WTC11 (cell line): ENCODE results near the gene JUP. TPM values are rescaled to one million over a fixed set of nuclear protein-coding genes. Genes with fewer than 3 reads are reported as not detected.

Source experiments
- ATAC-seq: fragments of 200-7000 bp; cut with Tn5 transposase; 2 replicates; pipeline ENCODE4 v1.10.0; 2021; ENCODE audit warnings: mild to moderate bottlenecking, moderate library complexity
- Bru-seq: library from RNA; stranded (reverse); fragments of 400-500 nt; gene quantifications from one replicate; lab custom pipeline; 2021; lab: Mats Ljungman, UMichigan
- CTCF ChIA-PET: fragments of 300-600 bp; sonication (Branson Sonifier 250); formaldehyde crosslinking; loops from one replicate; lab custom pipeline; 2021; ENCODE audit warnings: antibody characterized with exemption; lab: Charles Lee
- POLR2A ChIA-PET: fragments of 350-600 bp; sonication (Branson Sonifier 250); formaldehyde crosslinking; loops from one replicate; lab custom pipeline; 2021; ENCODE audit warnings: antibody characterized with exemption; lab: Charles Lee
- DNase-seq: peaks from one replicate; pipeline ENCODE4 v3.0.0; 2021; ENCODE audit warnings: low spot score
- H3K27ac Mint-ChIP-seq: 2 replicates; pipeline ENCODE4 v1.8.0; 2021; ENCODE audit warnings: mixed read lengths
- H3K27me3 Mint-ChIP-seq: 2 replicates; pipeline ENCODE4 v1.8.0; 2021; ENCODE audit warnings: low read depth, mild to moderate bottlenecking, moderate library complexity, mixed read lengths
- H3K36me3 Mint-ChIP-seq: 2 replicates; pipeline ENCODE4 v1.8.0; 2021; ENCODE audit warnings: mixed read lengths
- H3K4me1 Mint-ChIP-seq: 2 replicates; pipeline ENCODE4 v1.8.0; 2022; ENCODE audit warnings: mixed read lengths
- H3K4me3 Mint-ChIP-seq: 2 replicates; pipeline ENCODE4 v1.8.0; 2021; ENCODE audit warnings: mild to moderate bottlenecking, moderate library complexity, mixed read lengths
- H3K9me3 Mint-ChIP-seq: 2 replicates; pipeline ENCODE4 v1.8.0; 2021; ENCODE audit warnings: mixed read lengths
- JUN ChIP-seq: sonication (generic); formaldehyde crosslinking; IDR thresholded peaks from 2 replicates; pipeline ENCODE4 v1.8.0; 2023; ENCODE audit warnings: mild to moderate bottlenecking, missing genetic modification reagents
- NFATC4 ChIP-seq: fragments of 250-450 bp; sonication (Bioruptor Pico); IDR thresholded peaks from 2 replicates; pipeline ENCODE4 v1.9.0; 2021; ENCODE audit warnings: mild to moderate bottlenecking
- NFYB ChIP-seq: sonication (generic); formaldehyde crosslinking; conservative IDR thresholded peaks from 2 replicates; pipeline ENCODE4 v1.8.0; 2022; ENCODE audit warnings: low read depth, missing genetic modification reagents
- OVOL2 ChIP-seq: fragments of 250-450 bp; sonication (Bioruptor Pico); IDR thresholded peaks from 2 replicates; pipeline ENCODE4 v1.9.0; 2021; ENCODE audit warnings: mild to moderate bottlenecking, borderline replicate concordance
- RORB ChIP-seq: fragments of 250-450 bp; sonication (Bioruptor Pico); IDR thresholded peaks from 2 replicates; pipeline ENCODE4 v1.9.0; 2021; ENCODE audit warnings: mild to moderate bottlenecking
- ZNF121 ChIP-seq: sonication (generic); formaldehyde crosslinking; IDR thresholded peaks from 2 replicates; pipeline ENCODE4 v1.8.0; 2023; ENCODE audit warnings: missing genetic modification reagents
- ZNF317 ChIP-seq: sonication (generic); formaldehyde crosslinking; IDR thresholded peaks from 2 replicates; pipeline ENCODE4 v1.8.1; 2023; ENCODE audit warnings: low read depth, mild to moderate bottlenecking, moderate library complexity, missing genetic modification reagents, borderline replicate concordance
- ZNF671 ChIP-seq: fragments of 250-450 bp; sonication (Bioruptor Pico); IDR thresholded peaks from 2 replicates; pipeline ENCODE4 v1.8.0; 2021; ENCODE audit warnings: mild to moderate bottlenecking
- long read RNA-seq, 3 experiments: library from RNA in 1 of 3; library from capped mRNA in 1 of 3; library from polyadenylated mRNA in 1 of 3; unstranded in 2 of 3; stranded (forward) in 1 of 3; transcript quantifications; one replicate each; pipeline ENCODE4 v2.0.0, GENCODE V29; 2021
- total RNA-seq: library from RNA; stranded (reverse); gene quantifications from 3 replicates; pipeline ENCODE4 v1.2.3, GENCODE V29; 2021
- TF ChIP-seq, protein P1 (sequence below): fragments of 250-450 bp; sonication (Bioruptor Pico); IDR thresholded peaks from 2 replicates; pipeline ENCODE4 v1.9.0; 2021; ENCODE audit warnings: moderate library complexity, mild to moderate bottlenecking, inconsistent platforms, borderline replicate concordance
- TF ChIP-seq, protein P2 (sequence below): fragments of 250-450 bp; sonication (Bioruptor Pico); IDR thresholded peaks from 2 replicates; pipeline ENCODE4 v1.9.0; 2021; ENCODE audit warnings: mild to moderate bottlenecking
- TF ChIP-seq, protein P3 (sequence below): sonication (generic); formaldehyde crosslinking; IDR thresholded peaks from 2 replicates; pipeline ENCODE4 v1.8.1; 2023; ENCODE audit warnings: mild to moderate bottlenecking, missing genetic modification reagents, borderline replicate concordance
- TF ChIP-seq, protein P4 (sequence below): sonication (generic); formaldehyde crosslinking; IDR thresholded peaks from 2 replicates; pipeline ENCODE4 v1.8.1; 2023; ENCODE audit warnings: mild to moderate bottlenecking, missing genetic modification reagents, moderate library complexity
- TF ChIP-seq, protein P5 (sequence below): sonication (generic); formaldehyde crosslinking; IDR thresholded peaks from 2 replicates; pipeline ENCODE4 v1.8.1; 2022; ENCODE audit warnings: mild to moderate bottlenecking, missing genetic modification reagents, moderate library complexity, borderline replicate concordance
- TF ChIP-seq, protein P6 (sequence below): sonication (generic); formaldehyde crosslinking; IDR thresholded peaks from 2 replicates; pipeline ENCODE4 v1.8.0; 2022; ENCODE audit warnings: missing genetic modification reagents
- TF ChIP-seq, protein P7 (sequence below): sonication (generic); formaldehyde crosslinking; IDR thresholded peaks from 2 replicates; pipeline ENCODE4 v1.8.0; 2023; ENCODE audit warnings: missing genetic modification reagents, mild to moderate bottlenecking, borderline replicate concordance

The JUP gene
- total RNA-seq (93.5 to 103 TPM (median 100 TPM) in 3 replicates), Bru-seq, nascent RNA (percentile 65 among the genes with signal in this experiment)
- long read RNA-seq, experiment 1, transcript JUP-203 (14 exons, 3,497 nt) = minor isoform, 74 of 404 reads
- long read RNA-seq, experiment 1, transcript JUP-201 (15 exons, 3,200 nt) = major isoform, 83 of 404 reads
- long read RNA-seq, experiment 1, transcript JUP-202 (15 exons, 3,298 nt) = minor isoform, 6 of 404 reads
- long read RNA-seq, experiment 1, partial matches to known transcripts = 114 of 404 reads
- long read RNA-seq, experiment 1, other reads (novel, unspliced or antisense) = 127 of 404 reads
- long read RNA-seq, experiment 2, transcript JUP-203 (14 exons, 3,497 nt) = minor isoform, 15 of 132 reads
- long read RNA-seq, experiment 2, transcript JUP-201 (15 exons, 3,200 nt) = major isoform, 17 of 132 reads
- long read RNA-seq, experiment 2, partial matches to known transcripts = 58 of 132 reads
- long read RNA-seq, experiment 2, other reads (novel, unspliced or antisense) = 42 of 132 reads
- long read RNA-seq, experiment 3, partial matches to known transcripts = 3 of 7 reads
- long read RNA-seq, experiment 3, other reads (novel, unspliced or antisense) = 2 of 7 reads

DNA sequence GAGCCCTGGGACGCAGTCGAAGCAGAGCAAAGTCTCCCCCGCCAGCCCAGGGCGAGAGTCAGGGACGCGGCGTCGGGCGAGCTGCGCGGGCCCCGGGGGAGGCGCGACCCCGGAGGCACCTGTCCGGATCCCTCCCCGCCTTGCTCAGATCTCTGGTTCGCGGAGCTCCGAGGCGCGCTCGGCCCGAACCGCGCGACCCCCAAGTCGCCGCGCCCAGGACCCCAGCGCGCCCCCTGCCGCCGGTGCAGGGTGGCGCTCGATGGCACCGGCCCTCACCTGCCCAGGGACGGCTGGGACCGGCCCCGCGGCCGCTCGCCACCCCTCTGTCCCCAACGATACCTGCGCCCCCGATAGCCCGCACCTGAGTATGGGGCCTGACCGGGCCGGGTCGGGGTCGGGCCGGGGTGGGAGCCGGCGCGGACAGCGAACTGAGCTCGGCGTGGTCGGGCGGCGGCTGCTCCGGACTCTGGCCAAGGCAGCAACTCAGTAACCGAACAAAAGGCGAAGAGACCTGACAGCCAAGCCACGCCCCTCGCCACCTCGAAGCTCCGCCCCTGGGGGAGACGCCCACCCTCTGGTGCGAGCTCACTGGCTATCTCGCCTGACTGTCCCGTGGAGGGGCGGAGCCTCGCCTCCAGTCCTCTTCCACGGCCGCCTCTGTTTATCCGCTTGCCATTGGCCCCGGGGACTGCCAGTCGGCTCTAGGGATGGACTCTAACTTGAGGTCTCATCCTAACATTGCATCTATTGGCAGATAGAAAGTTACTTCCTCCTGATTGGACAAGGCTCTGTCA, at the start of gene JUP:
TSS of gene JUP (minus strand) at position 485 of the 794 bp plus-strand sequence. CDS start 14,857 bp downstream, outside the sequence.
- H3K36me3 Mint-ChIP-seq = no peaks in the 10 kb centered on the region; the same call in 1 of the 2 replicates
- H3K9me3 Mint-ChIP-seq = no peaks in the 10 kb centered on the region
- peak; percentile 100 for DNase-seq
- H3K27ac Mint-ChIP-seq = peak within 1 kb of the TSS; percentile 92
- H3K27me3 Mint-ChIP-seq = no peaks in the 10 kb centered on the region; the same call in 1 of the 2 replicates
- ATAC-seq = peak; percentile 93
- POLR2A ChIA-PET = interaction anchor here (0.6 to 4.1 kb wide), 24 partner anchors 9 to 637 kb away, joined by 3 to 142 read pairs (median 7); partner anchors contain the start of genes CAVIN1, DNAJC7, EIF1 and FKBP10
- peak within 1 kb of the TSS; percentile 88 for H3K4me3 Mint-ChIP-seq
- CTCF ChIA-PET = interaction anchor here (0.6 to 7.2 kb wide), 55 partner anchors 11 to 748 kb away, joined by 3 to 252 read pairs (median 6); partner anchors contain the start of genes ACLY, CNP, EIF1 and FKBP10
- H3K4me1 Mint-ChIP-seq = peaks cover 42% of the 10 kb centered on the region
- peak; percentile 80; the same call in 1 of the 2 replicates for TF ChIP-seq ZNF671
- TF ChIP-seq ZNF121 (CRISPR knock-in tag) = peak; percentile 98
- TF ChIP-seq, protein P1, sequence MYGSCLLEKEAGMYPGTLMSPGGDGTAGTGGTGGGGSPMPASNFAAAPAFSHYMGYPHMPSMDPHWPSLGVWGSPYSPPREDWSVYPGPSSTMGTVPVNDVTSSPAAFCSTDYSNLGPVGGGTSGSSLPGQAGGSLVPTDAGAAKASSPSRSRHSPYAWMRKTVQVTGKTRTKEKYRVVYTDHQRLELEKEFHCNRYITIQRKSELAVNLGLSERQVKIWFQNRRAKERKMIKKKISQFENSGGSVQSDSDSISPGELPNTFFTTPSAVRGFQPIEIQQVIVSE (CRISPR knock-in tag) = no peak
- TF ChIP-seq, protein P2, sequence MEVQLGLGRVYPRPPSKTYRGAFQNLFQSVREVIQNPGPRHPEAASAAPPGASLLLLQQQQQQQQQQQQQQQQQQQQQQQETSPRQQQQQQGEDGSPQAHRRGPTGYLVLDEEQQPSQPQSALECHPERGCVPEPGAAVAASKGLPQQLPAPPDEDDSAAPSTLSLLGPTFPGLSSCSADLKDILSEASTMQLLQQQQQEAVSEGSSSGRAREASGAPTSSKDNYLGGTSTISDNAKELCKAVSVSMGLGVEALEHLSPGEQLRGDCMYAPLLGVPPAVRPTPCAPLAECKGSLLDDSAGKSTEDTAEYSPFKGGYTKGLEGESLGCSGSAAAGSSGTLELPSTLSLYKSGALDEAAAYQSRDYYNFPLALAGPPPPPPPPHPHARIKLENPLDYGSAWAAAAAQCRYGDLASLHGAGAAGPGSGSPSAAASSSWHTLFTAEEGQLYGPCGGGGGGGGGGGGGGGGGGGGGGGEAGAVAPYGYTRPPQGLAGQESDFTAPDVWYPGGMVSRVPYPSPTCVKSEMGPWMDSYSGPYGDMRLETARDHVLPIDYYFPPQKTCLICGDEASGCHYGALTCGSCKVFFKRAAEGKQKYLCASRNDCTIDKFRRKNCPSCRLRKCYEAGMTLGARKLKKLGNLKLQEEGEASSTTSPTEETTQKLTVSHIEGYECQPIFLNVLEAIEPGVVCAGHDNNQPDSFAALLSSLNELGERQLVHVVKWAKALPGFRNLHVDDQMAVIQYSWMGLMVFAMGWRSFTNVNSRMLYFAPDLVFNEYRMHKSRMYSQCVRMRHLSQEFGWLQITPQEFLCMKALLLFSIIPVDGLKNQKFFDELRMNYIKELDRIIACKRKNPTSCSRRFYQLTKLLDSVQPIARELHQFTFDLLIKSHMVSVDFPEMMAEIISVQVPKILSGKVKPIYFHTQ (CRISPR knock-in tag) = peak; percentile 87; the same call in 1 of the 2 replicates
- TF ChIP-seq OVOL2 (CRISPR knock-in tag) = no peak
- no peak for TF ChIP-seq JUN (CRISPR knock-in tag)
- TF ChIP-seq NFYB (CRISPR knock-in tag) = peak; percentile 92
- TF ChIP-seq, protein P3, sequence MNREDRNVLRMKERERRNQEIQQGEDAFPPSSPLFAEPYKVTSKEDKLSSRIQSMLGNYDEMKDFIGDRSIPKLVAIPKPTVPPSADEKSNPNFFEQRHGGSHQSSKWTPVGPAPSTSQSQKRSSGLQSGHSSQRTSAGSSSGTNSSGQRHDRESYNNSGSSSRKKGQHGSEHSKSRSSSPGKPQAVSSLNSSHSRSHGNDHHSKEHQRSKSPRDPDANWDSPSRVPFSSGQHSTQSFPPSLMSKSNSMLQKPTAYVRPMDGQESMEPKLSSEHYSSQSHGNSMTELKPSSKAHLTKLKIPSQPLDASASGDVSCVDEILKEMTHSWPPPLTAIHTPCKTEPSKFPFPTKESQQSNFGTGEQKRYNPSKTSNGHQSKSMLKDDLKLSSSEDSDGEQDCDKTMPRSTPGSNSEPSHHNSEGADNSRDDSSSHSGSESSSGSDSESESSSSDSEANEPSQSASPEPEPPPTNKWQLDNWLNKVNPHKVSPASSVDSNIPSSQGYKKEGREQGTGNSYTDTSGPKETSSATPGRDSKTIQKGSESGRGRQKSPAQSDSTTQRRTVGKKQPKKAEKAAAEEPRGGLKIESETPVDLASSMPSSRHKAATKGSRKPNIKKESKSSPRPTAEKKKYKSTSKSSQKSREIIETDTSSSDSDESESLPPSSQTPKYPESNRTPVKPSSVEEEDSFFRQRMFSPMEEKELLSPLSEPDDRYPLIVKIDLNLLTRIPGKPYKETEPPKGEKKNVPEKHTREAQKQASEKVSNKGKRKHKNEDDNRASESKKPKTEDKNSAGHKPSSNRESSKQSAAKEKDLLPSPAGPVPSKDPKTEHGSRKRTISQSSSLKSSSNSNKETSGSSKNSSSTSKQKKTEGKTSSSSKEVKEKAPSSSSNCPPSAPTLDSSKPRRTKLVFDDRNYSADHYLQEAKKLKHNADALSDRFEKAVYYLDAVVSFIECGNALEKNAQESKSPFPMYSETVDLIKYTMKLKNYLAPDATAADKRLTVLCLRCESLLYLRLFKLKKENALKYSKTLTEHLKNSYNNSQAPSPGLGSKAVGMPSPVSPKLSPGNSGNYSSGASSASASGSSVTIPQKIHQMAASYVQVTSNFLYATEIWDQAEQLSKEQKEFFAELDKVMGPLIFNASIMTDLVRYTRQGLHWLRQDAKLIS (CRISPR knock-in tag) = no peak
- TF ChIP-seq, protein P4, sequence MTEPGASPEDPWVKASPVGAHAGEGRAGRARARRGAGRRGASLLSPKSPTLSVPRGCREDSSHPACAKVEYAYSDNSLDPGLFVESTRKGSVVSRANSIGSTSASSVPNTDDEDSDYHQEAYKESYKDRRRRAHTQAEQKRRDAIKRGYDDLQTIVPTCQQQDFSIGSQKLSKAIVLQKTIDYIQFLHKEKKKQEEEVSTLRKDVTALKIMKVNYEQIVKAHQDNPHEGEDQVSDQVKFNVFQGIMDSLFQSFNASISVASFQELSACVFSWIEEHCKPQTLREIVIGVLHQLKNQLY (CRISPR knock-in tag) = 0 out of 2 replicates have a peak, but pooled peaks have one; percentile 73
- TF ChIP-seq, protein P5, sequence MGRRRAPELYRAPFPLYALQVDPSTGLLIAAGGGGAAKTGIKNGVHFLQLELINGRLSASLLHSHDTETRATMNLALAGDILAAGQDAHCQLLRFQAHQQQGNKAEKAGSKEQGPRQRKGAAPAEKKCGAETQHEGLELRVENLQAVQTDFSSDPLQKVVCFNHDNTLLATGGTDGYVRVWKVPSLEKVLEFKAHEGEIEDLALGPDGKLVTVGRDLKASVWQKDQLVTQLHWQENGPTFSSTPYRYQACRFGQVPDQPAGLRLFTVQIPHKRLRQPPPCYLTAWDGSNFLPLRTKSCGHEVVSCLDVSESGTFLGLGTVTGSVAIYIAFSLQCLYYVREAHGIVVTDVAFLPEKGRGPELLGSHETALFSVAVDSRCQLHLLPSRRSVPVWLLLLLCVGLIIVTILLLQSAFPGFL = no peak; the same call in 1 of the 2 replicates
- TF ChIP-seq, protein P6, sequence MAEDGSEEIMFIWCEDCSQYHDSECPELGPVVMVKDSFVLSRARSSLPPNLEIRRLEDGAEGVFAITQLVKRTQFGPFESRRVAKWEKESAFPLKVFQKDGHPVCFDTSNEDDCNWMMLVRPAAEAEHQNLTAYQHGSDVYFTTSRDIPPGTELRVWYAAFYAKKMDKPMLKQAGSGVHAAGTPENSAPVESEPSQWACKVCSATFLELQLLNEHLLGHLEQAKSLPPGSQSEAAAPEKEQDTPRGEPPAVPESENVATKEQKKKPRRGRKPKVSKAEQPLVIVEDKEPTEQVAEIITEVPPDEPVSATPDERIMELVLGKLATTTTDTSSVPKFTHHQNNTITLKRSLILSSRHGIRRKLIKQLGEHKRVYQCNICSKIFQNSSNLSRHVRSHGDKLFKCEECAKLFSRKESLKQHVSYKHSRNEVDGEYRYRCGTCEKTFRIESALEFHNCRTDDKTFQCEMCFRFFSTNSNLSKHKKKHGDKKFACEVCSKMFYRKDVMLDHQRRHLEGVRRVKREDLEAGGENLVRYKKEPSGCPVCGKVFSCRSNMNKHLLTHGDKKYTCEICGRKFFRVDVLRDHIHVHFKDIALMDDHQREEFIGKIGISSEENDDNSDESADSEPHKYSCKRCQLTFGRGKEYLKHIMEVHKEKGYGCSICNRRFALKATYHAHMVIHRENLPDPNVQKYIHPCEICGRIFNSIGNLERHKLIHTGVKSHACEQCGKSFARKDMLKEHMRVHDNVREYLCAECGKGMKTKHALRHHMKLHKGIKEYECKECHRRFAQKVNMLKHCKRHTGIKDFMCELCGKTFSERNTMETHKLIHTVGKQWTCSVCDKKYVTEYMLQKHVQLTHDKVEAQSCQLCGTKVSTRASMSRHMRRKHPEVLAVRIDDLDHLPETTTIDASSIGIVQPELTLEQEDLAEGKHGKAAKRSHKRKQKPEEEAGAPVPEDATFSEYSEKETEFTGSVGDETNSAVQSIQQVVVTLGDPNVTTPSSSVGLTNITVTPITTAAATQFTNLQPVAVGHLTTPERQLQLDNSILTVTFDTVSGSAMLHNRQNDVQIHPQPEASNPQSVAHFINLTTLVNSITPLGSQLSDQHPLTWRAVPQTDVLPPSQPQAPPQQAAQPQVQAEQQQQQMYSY = no peak
- no peak for TF ChIP-seq ZNF317
- no peak for TF ChIP-seq NFATC4
- TF ChIP-seq, protein P7, sequence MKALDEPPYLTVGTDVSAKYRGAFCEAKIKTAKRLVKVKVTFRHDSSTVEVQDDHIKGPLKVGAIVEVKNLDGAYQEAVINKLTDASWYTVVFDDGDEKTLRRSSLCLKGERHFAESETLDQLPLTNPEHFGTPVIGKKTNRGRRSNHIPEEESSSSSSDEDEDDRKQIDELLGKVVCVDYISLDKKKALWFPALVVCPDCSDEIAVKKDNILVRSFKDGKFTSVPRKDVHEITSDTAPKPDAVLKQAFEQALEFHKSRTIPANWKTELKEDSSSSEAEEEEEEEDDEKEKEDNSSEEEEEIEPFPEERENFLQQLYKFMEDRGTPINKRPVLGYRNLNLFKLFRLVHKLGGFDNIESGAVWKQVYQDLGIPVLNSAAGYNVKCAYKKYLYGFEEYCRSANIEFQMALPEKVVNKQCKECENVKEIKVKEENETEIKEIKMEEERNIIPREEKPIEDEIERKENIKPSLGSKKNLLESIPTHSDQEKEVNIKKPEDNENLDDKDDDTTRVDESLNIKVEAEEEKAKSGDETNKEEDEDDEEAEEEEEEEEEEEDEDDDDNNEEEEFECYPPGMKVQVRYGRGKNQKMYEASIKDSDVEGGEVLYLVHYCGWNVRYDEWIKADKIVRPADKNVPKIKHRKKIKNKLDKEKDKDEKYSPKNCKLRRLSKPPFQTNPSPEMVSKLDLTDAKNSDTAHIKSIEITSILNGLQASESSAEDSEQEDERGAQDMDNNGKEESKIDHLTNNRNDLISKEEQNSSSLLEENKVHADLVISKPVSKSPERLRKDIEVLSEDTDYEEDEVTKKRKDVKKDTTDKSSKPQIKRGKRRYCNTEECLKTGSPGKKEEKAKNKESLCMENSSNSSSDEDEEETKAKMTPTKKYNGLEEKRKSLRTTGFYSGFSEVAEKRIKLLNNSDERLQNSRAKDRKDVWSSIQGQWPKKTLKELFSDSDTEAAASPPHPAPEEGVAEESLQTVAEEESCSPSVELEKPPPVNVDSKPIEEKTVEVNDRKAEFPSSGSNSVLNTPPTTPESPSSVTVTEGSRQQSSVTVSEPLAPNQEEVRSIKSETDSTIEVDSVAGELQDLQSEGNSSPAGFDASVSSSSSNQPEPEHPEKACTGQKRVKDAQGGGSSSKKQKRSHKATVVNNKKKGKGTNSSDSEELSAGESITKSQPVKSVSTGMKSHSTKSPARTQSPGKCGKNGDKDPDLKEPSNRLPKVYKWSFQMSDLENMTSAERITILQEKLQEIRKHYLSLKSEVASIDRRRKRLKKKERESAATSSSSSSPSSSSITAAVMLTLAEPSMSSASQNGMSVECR (CRISPR knock-in tag) = no peak
- TF ChIP-seq RORB (CRISPR knock-in tag) = no peak
